NCI-H2196 (cell line): Measurements from ENCODE around the gene FCHO1.

Source experiments
- DNase-seq: peaks from one replicate; lab custom pipeline; 2025; ENCODE audit not compliant: unreplicated experiment; lab: John Stamatoyannopoulos, UW

The FCHO1 gene

GRCh38 chr19:17751103-17751911 is at the start of gene FCHO1:
FCHO1 (plus strand) TSS chr19:17751477; CDS start chr19:17755165, 3,688 bp downstream.
- no peak for DNase-seq

- DNase-seq, result peak; percentile 23
Observed at GRCh38 chr19:17703824-17704463, 47.3 kb upstream of the FCHO1 start.

GRCh38 chr19:17706750-17707181 is 44.5 kb upstream of the FCHO1 start:
- no peak for DNase-seq

GRCh38 chr19:17711851-17712250 is 39.4 kb upstream of the FCHO1 start:
- DNase-seq, result no peak

GRCh38 chr19:17716309-17716929 is 34.9 kb upstream of the FCHO1 start:
- no peak for DNase-seq

GRCh38 chr19:17718550-17718946 is 32.7 kb upstream of the FCHO1 start:
- no peak for DNase-seq

- peak; percentile 65 for DNase-seq
Observed at GRCh38 chr19:17718947-17719711, 32.1 kb upstream of the FCHO1 start, which contains the start of gene MAP1S. MAP1S (plus strand) TSS chr19:17719480; CDS start chr19:17719503, 23 bp downstream.

- DNase-seq, result no peak
Observed at GRCh38 chr19:17719730-17720400, 31.4 kb upstream of the FCHO1 start.

- no peak for DNase-seq
Observed at GRCh38 chr19:17720440-17720839, 30.8 kb upstream of the FCHO1 start.

- no peak for DNase-seq
Observed at GRCh38 chr19:17721111-17721628, 30.1 kb upstream of the FCHO1 start.

- DNase-seq, result no peak
Observed at GRCh38 chr19:17721821-17722220, 29.5 kb upstream of the FCHO1 start.

GRCh38 chr19:17722655-17723240 is 28.5 kb upstream of the FCHO1 start:
- no peak for DNase-seq

GRCh38 chr19:17724655-17725054 is 26.6 kb upstream of the FCHO1 start:
- DNase-seq, result no peak

- no peak for DNase-seq
Observed at GRCh38 chr19:17725422-17726078, 25.7 kb upstream of the FCHO1 start.

GRCh38 chr19:17726136-17726741 is 25.0 kb upstream of the FCHO1 start:
- DNase-seq, result no peak

GRCh38 chr19:17726964-17727773 is 24.1 kb upstream of the FCHO1 start:
- DNase-seq, result no peak

- no peak for DNase-seq
Observed at GRCh38 chr19:17727843-17728242, 23.4 kb upstream of the FCHO1 start.

- DNase-seq, result no peak
Observed at GRCh38 chr19:17733127-17733526, 18.1 kb upstream of the FCHO1 start.
